DOHH2 (cell line): ENCODE measurements around the gene PUS10.

Source experiments
- CTCF ChIP-seq: fragments of 200-600 bp; sonication (generic); IDR thresholded peaks from one replicate; pipeline ENCODE4 v1.5.1; 2014; ENCODE audit warnings: antibody characterized with exemption, mild to moderate bottlenecking, low read depth, low read length; ENCODE audit not compliant: poor library complexity, severe bottlenecking
- EZH2phosphoT487 ChIP-seq: fragments of 200-600 bp; sonication (generic); IDR thresholded peaks from 2 replicates; pipeline ENCODE4 v1.6.1; 2017; ENCODE audit warnings: borderline replicate concordance, mild to moderate bottlenecking, antibody characterized with exemption, low read length, moderate library complexity, mixed read lengths

- TF ChIP-seq CTCF (no peak), EZH2phosphoT487 (no peak)
These were observed 41.0 kb downstream of the PUS10 start for GRCh38 chr2:60976875-60977561.
